Neural cell (in vitro differentiated cells): ENCODE measurements around the gene UQCC2.

ENCODE experiments used
- EP300 ChIP-seq: fragments of 450-650 bp; conservative IDR thresholded peaks from 2 replicates; pipeline ENCODE4 v1.6.1; 2014; ENCODE audit warnings: antibody characterized with exemption, mild to moderate bottlenecking, moderate library complexity; ENCODE audit not compliant: poor library complexity, severe bottlenecking
- EZH2 ChIP-seq: fragments of 200-600, 300-800 bp; shearing (Covaris generic), sonication (generic); IDR thresholded peaks from 2 replicates; pipeline ENCODE4 v1.6.1; 2014; ENCODE audit warnings: antibody characterized with exemption, low read length, borderline replicate concordance, mild to moderate bottlenecking; ENCODE audit not compliant: insufficient read depth, poor library complexity, severe bottlenecking
- MXI1 ChIP-seq: fragments of 450-650 bp; conservative IDR thresholded peaks from 2 replicates; pipeline ENCODE4 v1.6.1; 2014; ENCODE audit warnings: antibody characterized with exemption, mild to moderate bottlenecking; ENCODE audit not compliant: poor library complexity, severe bottlenecking
- POLR2AphosphoS5 ChIP-seq: IDR thresholded peaks from 2 replicates; pipeline ENCODE4 v1.6.1; 2012
- RAD21 ChIP-seq: fragments of 450-650 bp; conservative IDR thresholded peaks from 2 replicates; pipeline ENCODE4 v1.6.1; 2014; ENCODE audit warnings: antibody characterized with exemption, mild to moderate bottlenecking, moderate library complexity
- SMC3 ChIP-seq: fragments of 450-650 bp; conservative IDR thresholded peaks from 2 replicates; pipeline ENCODE4 v1.6.1; 2014; ENCODE audit warnings: antibody characterized with exemption, mild to moderate bottlenecking, moderate library complexity; ENCODE audit not compliant: poor library complexity
- TAF1 ChIP-seq: IDR thresholded peaks from 2 replicates; pipeline ENCODE4 v1.6.1; 2012; ENCODE audit warnings: low read depth
- TF ChIP-seq, protein P1 (sequence below): fragments of 450-650 bp; IDR thresholded peaks from 2 replicates; pipeline ENCODE4 v1.5.1; 2014; ENCODE audit warnings: antibody characterized with exemption, mild to moderate bottlenecking, moderate library complexity; ENCODE audit not compliant: poor library complexity, severe bottlenecking
- TF ChIP-seq, protein P2 (sequence below): IDR thresholded peaks from 2 replicates; pipeline ENCODE4 v1.6.1; 2012; ENCODE audit warnings: borderline replicate concordance

DNA sequence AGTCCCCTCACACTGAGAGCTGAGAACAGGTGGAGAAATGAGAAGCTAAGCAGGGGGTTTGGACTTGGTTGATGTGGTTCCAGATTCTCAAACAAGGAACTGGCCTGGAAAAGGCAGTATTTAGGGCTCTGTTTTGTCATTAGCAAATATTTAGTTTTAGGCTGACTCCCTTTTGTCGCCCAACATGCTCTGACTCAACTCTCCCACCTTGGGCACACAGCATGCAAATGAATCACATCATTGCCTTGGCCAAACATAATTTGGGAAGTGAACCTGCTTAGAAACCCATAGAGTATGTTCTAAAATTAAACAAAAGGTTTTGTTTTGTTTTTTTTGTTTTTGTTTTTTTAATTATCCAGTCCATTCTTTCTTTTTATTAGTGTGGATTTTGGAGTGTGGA is 9.5 kb upstream of the UQCC2 start:
- TF ChIP-seq, protein P1, sequence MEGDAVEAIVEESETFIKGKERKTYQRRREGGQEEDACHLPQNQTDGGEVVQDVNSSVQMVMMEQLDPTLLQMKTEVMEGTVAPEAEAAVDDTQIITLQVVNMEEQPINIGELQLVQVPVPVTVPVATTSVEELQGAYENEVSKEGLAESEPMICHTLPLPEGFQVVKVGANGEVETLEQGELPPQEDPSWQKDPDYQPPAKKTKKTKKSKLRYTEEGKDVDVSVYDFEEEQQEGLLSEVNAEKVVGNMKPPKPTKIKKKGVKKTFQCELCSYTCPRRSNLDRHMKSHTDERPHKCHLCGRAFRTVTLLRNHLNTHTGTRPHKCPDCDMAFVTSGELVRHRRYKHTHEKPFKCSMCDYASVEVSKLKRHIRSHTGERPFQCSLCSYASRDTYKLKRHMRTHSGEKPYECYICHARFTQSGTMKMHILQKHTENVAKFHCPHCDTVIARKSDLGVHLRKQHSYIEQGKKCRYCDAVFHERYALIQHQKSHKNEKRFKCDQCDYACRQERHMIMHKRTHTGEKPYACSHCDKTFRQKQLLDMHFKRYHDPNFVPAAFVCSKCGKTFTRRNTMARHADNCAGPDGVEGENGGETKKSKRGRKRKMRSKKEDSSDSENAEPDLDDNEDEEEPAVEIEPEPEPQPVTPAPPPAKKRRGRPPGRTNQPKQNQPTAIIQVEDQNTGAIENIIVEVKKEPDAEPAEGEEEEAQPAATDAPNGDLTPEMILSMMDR, result no peak
- TF ChIP-seq POLR2AphosphoS5 (no peak), SMC3 (no peak), EZH2 (no peak), RAD21 (no peak), EP300 (no peak), TAF1 (no peak), MXI1 (no peak)
- TF ChIP-seq, protein P2, sequence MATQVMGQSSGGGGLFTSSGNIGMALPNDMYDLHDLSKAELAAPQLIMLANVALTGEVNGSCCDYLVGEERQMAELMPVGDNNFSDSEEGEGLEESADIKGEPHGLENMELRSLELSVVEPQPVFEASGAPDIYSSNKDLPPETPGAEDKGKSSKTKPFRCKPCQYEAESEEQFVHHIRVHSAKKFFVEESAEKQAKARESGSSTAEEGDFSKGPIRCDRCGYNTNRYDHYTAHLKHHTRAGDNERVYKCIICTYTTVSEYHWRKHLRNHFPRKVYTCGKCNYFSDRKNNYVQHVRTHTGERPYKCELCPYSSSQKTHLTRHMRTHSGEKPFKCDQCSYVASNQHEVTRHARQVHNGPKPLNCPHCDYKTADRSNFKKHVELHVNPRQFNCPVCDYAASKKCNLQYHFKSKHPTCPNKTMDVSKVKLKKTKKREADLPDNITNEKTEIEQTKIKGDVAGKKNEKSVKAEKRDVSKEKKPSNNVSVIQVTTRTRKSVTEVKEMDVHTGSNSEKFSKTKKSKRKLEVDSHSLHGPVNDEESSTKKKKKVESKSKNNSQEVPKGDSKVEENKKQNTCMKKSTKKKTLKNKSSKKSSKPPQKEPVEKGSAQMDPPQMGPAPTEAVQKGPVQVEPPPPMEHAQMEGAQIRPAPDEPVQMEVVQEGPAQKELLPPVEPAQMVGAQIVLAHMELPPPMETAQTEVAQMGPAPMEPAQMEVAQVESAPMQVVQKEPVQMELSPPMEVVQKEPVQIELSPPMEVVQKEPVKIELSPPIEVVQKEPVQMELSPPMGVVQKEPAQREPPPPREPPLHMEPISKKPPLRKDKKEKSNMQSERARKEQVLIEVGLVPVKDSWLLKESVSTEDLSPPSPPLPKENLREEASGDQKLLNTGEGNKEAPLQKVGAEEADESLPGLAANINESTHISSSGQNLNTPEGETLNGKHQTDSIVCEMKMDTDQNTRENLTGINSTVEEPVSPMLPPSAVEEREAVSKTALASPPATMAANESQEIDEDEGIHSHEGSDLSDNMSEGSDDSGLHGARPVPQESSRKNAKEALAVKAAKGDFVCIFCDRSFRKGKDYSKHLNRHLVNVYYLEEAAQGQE, result no peak
